K562 (cell line): ENCODE data around the gene DISC1.

Experiments
- CHD4 ChIP-seq: fragments of 200-600 bp; sonication (generic); IDR thresholded peaks from 3 replicates; pipeline ENCODE4 v1.6.1; 2012; ENCODE audit warnings: low read depth, mild to moderate bottlenecking, mixed read lengths, low read length, inconsistent platforms; ENCODE audit not compliant: insufficient read depth, insufficient replicate concordance, poor library complexity, severe bottlenecking
- CTBP1 ChIP-seq: fragments of 450-650 bp; IDR thresholded peaks from 2 replicates; pipeline ENCODE4 v1.6.1; 2016; ENCODE audit warnings: borderline replicate concordance
- CTCF ChIP-seq, 3 experiments: IDR thresholded peaks in 2 of 3; conservative IDR thresholded peaks in 1 of 3; 2 replicates each; pipeline ENCODE4 v1.5.1; 2011 to 2012; ENCODE audit warnings: low read length in 3 of 3, mild to moderate bottlenecking in 3 of 3, control low read depth in 2 of 3, improper control_type of control experiment in 1 of 3, inconsistent platforms in 1 of 3, low read depth in 1 of 3, mixed read lengths in 1 of 3, moderate library complexity in 1 of 3; ENCODE audit not compliant: insufficient read depth in 2 of 3
- EP300 ChIP-seq: IDR thresholded peaks from 2 replicates; pipeline ENCODE4 v1.6.1; 2012; ENCODE audit warnings: low read length, improper control_type of control experiment
- RNF2 ChIP-seq: sonication (generic); IDR thresholded peaks from 2 replicates; pipeline ENCODE4 v1.6.1; 2016
- TBP ChIP-seq: optimal IDR thresholded peaks from 2 replicates; pipeline ENCODE3; 2011; ENCODE audit warnings: low read depth, low read length, improper control_type of control experiment
- ZNF282 ChIP-seq: sonication (generic); formaldehyde crosslinking; IDR thresholded peaks from 2 replicates; pipeline ENCODE4 v1.8.1; 2023; ENCODE audit warnings: missing genetic modification reagents

DNA sequence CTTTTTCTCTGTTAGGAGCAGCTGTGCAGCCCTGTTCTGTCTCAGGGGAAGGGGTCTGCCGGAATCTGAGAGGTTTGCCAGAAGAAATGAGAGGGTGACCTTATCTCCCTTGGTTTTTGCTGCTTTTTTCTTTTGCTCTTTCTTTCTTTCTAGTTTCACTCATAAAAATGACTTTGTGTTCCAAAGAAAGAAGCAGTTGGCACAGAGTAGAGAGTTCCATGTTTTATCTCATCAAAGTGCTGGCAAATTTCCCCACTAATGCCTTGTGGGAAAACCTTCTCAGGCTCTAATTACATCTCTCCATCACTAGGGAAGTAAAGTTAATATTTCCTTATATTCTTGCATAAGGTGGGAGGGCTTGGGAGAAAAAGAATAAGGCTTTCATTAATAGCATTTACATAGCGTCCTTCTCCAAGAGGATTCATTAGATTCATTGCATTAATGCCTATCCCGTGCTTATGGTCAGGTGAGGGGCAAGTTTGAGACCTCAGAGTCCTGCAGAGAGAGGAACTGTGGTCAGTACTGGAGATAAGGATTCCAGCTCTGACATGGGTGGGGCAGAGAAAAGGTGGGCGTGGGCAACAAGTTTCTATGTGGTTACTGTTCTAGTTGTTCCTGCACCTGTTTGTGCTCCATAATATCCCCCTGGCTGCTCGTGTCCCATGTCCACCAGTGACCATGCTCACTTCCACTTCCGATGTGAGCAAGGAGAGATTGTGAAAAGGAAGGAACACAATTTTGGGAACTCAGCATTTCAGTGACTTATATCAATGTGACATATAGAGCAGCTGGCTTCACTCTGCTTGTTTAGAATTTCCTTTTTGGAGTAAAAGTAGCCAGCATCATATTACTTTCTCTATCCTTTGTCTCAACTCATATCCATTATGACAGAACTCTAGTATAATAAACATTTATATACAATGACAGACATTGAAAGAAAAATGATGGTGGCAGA, 79.5 kb downstream of the DISC1 start:
- TF ChIP-seq CHD4, result no peak
- TF ChIP-seq CTBP1, result no peak
- no peak for TF ChIP-seq CTCF (IDR thresholded peaks at IDR 0.05 in 2 of 3, conservative IDR thresholded peaks at IDR 0.05 in 1 of 3; ENCODE audit: insufficient read depth in 2 of 3, low read depth in 1 of 3, low read length in 3 of 3)
- no peak for TF ChIP-seq EP300
- no peak for TF ChIP-seq ZNF282 (CRISPR knock-in tag)
- no peak for TF ChIP-seq RNF2
- TF ChIP-seq TBP, result no peak
